NCI-H510A treated with DMSO at 0.1 percent for 48 hours (cell line): ENCODE data around the gene PCDH10.
"Not testable (repeated sequence)": the region's sequence is repeated elsewhere in the genome, so short reads cannot be mapped to it uniquely, and the experiment has no call there.

Source experiments
- DNase-seq: peaks from one replicate; lab custom pipeline; 2025; lab: John Stamatoyannopoulos, UW

PCDH10 gene

GRCh38 chr4:133233922-133234321 lies 84.8 kb downstream of the PCDH10 start:
- no peak for DNase-seq

GRCh38 chr4:133240451-133240850 lies 91.4 kb downstream of the PCDH10 start:
- not testable (repeated sequence) for DNase-seq
